Tibial nerve (tissue), 4 donors: ENCODE results near the gene ATP13A5. TPM values are rescaled to one million over a fixed set of nuclear protein-coding genes. Genes with fewer than 3 reads are reported as not detected.

Source experiments
- DNase-seq, 2 donors: peaks; one replicate each; pipeline ENCODE4 v3.0.0-alpha.2; 2019; ENCODE audit warnings: low spot score in 2 of 2
- H3K27ac ChIP-seq, 4 donors: fragments of 200-600 bp; sonication (generic) in 3 of 4; one replicate each; pipeline ENCODE4 v1.5.1; 2017 to 2019; ENCODE audit warnings: mild to moderate bottlenecking in 1 of 4
- H3K27me3 ChIP-seq, 2 donors: fragments of 200-600 bp; sonication (generic) in 1 of 2; one replicate each; pipeline versions ENCODE4 v1.5.1 to v1.6.0; 2017 to 2019
- H3K36me3 ChIP-seq, 3 donors: fragments of 200-600 bp; sonication (generic); one replicate each; pipeline ENCODE4 v1.5.1; 2018 to 2019
- H3K4me1 ChIP-seq, 4 donors: fragments of 200-600 bp; sonication (generic) in 3 of 4; one replicate each; pipeline ENCODE4 v1.5.1; 2017 to 2019
- H3K4me3 ChIP-seq, 4 donors: fragments of 200-600 bp; sonication (generic) in 3 of 4; one replicate each; pipeline ENCODE4 v1.5.1; 2017 to 2019; ENCODE audit warnings: mild to moderate bottlenecking in 1 of 4, moderate library complexity in 1 of 4
- H3K9me3 ChIP-seq, 4 donors: fragments of 200-600 bp; sonication (generic) in 3 of 4; one replicate each; pipeline ENCODE4 v1.5.1; 2017 to 2019
- EP300 ChIP-seq, 2 donors: sonication (generic); formaldehyde crosslinking; IDR thresholded peaks; one replicate each; pipeline ENCODE4 v1.6.1; 2017; ENCODE audit warnings: antibody characterized with exemption in 2 of 2, mild to moderate bottlenecking in 1 of 2
- POLR2A ChIP-seq, 2 donors: fragments of 450-650 bp; IDR thresholded peaks; one replicate each; pipeline ENCODE4 v1.6.1; 2017; ENCODE audit warnings: antibody characterized with exemption in 2 of 2, mild to moderate bottlenecking in 2 of 2, moderate library complexity in 2 of 2
- WGBS, 2 donors: methylation state at CpG; one replicate each; pipeline ENCODE4 v1.1.5; 2018; 5-methylcytosine and 5-hydroxymethylcytosine counted together
- total RNA-seq, 4 donors: library from RNA; depleted of rRNA; stranded (reverse); fragments of >200 nt; gene quantifications; one replicate each; pipeline ENCODE4 v1.1.0, GENCODE V29; 2016
- TF ChIP-seq, protein P1 (sequence below), 5 experiments: fragments of 200-600 bp in 3 of 5; fragments of 450-650 bp in 2 of 5; sonication (generic) in 3 of 5; IDR thresholded peaks; one replicate each; pipeline ENCODE4 v1.5.1; 2016 to 2019; ENCODE audit warnings: antibody characterized with exemption in 5 of 5, mild to moderate bottlenecking in 3 of 5, moderate library complexity in 2 of 5

Gene ATP13A5
- total RNA-seq, 4 donors from 2014 or later: under 0.01 TPM; not detected in 3

DNA sequence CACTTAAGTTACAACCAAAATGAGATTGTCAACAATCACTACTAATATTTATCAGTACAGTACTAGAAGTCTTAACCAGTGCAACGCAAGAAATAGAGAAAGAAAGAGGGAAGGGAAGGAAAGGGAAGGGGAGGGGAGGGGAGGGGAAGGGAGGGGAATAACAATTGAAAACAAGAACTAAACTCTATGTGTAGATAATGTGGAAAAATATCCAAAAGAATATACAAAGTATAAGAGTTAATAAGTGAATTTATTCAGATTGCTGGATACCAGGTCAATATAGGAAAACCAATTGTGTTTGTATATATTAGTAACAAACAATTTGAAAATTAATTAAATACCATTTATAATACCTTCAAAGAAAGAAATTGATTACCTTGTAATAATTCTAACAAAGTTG, 10.7 kb downstream of the ATP13A5 start:
- no peak for DNase-seq
- no peaks in the 10 kb centered on the region for H3K36me3 ChIP-seq
- TF ChIP-seq EP300 (IDR thresholded peaks at IDR 0.05): no peak
- no peaks in the 10 kb centered on the region for H3K9me3 ChIP-seq
- no peaks in the 10 kb centered on the region for H3K27me3 ChIP-seq
- no peak overlapping the region for H3K4me3 ChIP-seq
- no peak overlapping the region for H3K27ac ChIP-seq
- no peaks in the 10 kb centered on the region for H3K4me1 ChIP-seq
- WGBS, 2 donors: 67 to 68% methylated on average over 1 of the region's 1 CpG

DNA sequence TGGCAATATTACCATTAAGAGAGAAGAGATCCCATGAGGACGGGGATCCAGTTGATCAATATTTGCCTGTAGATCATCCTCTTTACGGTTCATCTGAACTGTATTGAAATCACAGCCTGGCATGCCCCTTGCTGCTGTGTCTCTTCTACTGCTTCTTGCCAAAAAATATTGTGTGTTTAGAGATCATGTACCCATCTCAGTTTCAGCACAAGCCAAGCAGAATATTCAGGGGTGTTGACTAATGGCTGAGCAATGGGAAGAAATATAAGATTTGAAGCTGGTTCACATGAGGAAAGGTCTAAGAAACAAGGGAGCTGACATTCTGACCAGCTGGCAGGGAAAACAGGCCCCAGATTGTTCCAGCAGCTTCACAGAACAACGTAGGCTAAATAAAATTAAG, 21.3 kb downstream of the ATP13A5 start:
- no peak for DNase-seq
- 73 to 76% methylated on average over 3 of the region's 3 CpGs for WGBS, 2 donors
- Histone ChIP-seq H3K9me3 (no peaks in the 10 kb centered on the region), H3K4me1 (no peaks in the 10 kb centered on the region), H3K4me3 (no peak overlapping the region), H3K27me3 (no peaks in the 10 kb centered on the region), H3K36me3 (no peaks in the 10 kb centered on the region), H3K27ac (no peak overlapping the region)
- no peak for TF ChIP-seq POLR2A (IDR thresholded peaks at IDR 0.05)
- no peak for TF ChIP-seq EP300 (IDR thresholded peaks at IDR 0.05)
- TF ChIP-seq, protein P1, sequence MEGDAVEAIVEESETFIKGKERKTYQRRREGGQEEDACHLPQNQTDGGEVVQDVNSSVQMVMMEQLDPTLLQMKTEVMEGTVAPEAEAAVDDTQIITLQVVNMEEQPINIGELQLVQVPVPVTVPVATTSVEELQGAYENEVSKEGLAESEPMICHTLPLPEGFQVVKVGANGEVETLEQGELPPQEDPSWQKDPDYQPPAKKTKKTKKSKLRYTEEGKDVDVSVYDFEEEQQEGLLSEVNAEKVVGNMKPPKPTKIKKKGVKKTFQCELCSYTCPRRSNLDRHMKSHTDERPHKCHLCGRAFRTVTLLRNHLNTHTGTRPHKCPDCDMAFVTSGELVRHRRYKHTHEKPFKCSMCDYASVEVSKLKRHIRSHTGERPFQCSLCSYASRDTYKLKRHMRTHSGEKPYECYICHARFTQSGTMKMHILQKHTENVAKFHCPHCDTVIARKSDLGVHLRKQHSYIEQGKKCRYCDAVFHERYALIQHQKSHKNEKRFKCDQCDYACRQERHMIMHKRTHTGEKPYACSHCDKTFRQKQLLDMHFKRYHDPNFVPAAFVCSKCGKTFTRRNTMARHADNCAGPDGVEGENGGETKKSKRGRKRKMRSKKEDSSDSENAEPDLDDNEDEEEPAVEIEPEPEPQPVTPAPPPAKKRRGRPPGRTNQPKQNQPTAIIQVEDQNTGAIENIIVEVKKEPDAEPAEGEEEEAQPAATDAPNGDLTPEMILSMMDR (IDR thresholded peaks at IDR 0.05): no peak

DNA sequence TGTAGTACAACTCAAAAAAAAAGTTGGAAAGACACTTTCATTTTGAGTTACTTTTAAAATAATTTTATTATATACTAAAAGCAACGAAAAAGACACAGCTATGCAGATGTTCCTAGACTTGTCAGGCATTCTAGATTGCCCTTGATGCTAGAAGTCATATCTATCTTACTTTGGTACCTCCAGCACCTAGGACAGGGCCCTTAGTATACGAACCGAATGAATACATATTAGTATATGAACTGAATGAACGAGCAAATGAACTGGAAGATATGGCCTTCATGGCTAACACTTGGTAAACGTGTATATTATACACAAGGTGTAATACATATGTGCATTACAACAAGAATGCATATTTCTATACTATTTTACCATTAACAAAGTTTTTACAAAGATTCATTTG, 24.1 kb downstream of the ATP13A5 start:
- Histone ChIP-seq H3K36me3 (no peaks in the 10 kb centered on the region), H3K4me1 (no peaks in the 10 kb centered on the region), H3K9me3 (no peaks in the 10 kb centered on the region), H3K27ac (no peak overlapping the region), H3K4me3 (no peak overlapping the region), H3K27me3 (no peaks in the 10 kb centered on the region)
- 72 to 83% methylated on average over 5 of the region's 5 CpGs for WGBS, 2 donors
- TF ChIP-seq, protein P1 (IDR thresholded peaks at IDR 0.05): no peak
- TF ChIP-seq POLR2A (IDR thresholded peaks at IDR 0.05) (no peak), EP300 (IDR thresholded peaks at IDR 0.05) (no peak)
- DNase-seq: no peak

DNA sequence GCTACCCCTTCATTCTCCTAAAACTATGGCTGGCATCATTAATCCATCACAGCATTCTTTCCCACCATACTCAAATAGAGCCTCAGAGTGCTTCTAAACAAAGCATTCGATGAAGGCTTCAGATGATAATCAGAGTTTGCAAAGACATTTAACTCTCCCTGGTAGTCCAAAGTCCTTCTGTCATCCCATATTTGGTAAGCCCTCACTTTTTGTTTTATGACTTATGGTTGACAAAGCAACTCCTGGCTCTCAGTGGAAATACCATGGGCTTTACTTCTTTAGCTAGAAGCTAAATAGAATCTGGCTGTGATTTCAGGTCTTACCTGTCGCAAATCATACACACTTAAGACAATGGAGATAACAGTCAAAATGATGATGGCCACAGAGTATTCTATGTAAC, 27.8 kb downstream of the ATP13A5 start:
- Histone ChIP-seq H3K36me3 (no peaks in the 10 kb centered on the region), H3K27me3 (no peaks in the 10 kb centered on the region), H3K4me1 (no peaks in the 10 kb centered on the region), H3K4me3 (no peak overlapping the region), H3K27ac (no peak overlapping the region), H3K9me3 (no peaks in the 10 kb centered on the region)
- DNase-seq: no peak
- WGBS, 2 donors: 76 to 79% methylated on average over 2 of the region's 2 CpGs
- TF ChIP-seq EP300 (IDR thresholded peaks at IDR 0.05): no peak
- no peak for TF ChIP-seq POLR2A (IDR thresholded peaks at IDR 0.05)
- TF ChIP-seq, protein P1 (IDR thresholded peaks at IDR 0.05): no peak

DNA sequence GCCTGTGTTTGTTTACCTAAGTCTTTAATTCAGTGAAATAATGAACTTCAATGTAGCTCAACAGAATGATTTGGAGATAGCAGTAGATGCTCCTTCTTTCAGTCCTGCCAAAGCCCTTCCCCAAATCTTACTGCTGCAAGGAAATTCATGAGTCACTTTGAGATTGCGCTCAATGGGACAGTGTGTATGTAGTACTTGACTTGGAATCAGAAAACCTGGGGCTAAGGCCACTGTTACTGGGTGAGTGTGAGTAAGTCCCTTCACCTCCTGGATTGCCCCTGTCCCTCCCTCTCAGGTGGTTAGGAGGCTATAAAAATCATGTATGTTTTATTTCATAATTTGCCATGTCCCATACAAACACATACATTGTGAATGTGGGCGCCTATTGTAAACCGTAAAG, 29.9 kb downstream of the ATP13A5 start:
- H3K27me3 ChIP-seq: no peaks in the 10 kb centered on the region
- H3K36me3 ChIP-seq: no peaks in the 10 kb centered on the region
- H3K4me3 ChIP-seq: no peak overlapping the region
- 78 to 98% methylated on average over 3 of the region's 3 CpGs for WGBS, 2 donors
- no peaks in the 10 kb centered on the region for H3K4me1 ChIP-seq
- TF ChIP-seq EP300 (IDR thresholded peaks at IDR 0.05) (no peak), POLR2A (IDR thresholded peaks at IDR 0.05) (no peak)
- TF ChIP-seq, protein P1 (IDR thresholded peaks at IDR 0.05): no peak
- H3K27ac ChIP-seq: no peak overlapping the region
- DNase-seq: no peak
- no peaks in the 10 kb centered on the region for H3K9me3 ChIP-seq
